DOHH2 (cell line): ENCODE measurements around the gene TFIP11.

Experiments used
- H3F3A ChIP-seq: fragments of 200-600 bp; sonication (generic), shearing (Covaris generic); 2 replicates; pipeline ENCODE4 v1.6.0; 2016; ENCODE audit warnings: antibody characterized with exemption, mild to moderate bottlenecking; ENCODE audit not compliant: control insufficient read depth, insufficient read depth
- H3K27ac ChIP-seq: fragments of 200-600 bp; sonication (generic); 2 replicates; pipeline ENCODE4 v1.5.1; 2014; ENCODE audit warnings: low read depth, mild to moderate bottlenecking, low read length, moderate library complexity
- H3K27me3 ChIP-seq: fragments of 200-600 bp; sonication (generic); 2 replicates; pipeline ENCODE4 v1.6.1; 2014; ENCODE audit warnings: mild to moderate bottlenecking, low read length, mixed read lengths; ENCODE audit not compliant: control insufficient read depth
- H3K36me3 ChIP-seq: fragments of 200-600 bp; sonication (generic); 2 replicates; pipeline ENCODE4 v1.6.1; 2014; ENCODE audit warnings: mild to moderate bottlenecking, low read length, moderate library complexity, mixed read lengths; ENCODE audit not compliant: control insufficient read depth
- H3K4me1 ChIP-seq: fragments of 200-600 bp; sonication (generic); 2 replicates; pipeline ENCODE4 v1.6.1; 2014; ENCODE audit warnings: mild to moderate bottlenecking, low read length, mixed read lengths; ENCODE audit not compliant: control insufficient read depth
- H3K4me2 ChIP-seq: fragments of 200-600 bp; sonication (generic); 2 replicates; pipeline ENCODE4 v1.6.0; 2014; ENCODE audit warnings: mild to moderate bottlenecking, low read length, moderate library complexity
- H3K4me3 ChIP-seq: fragments of 200-600 bp; sonication (generic); 2 replicates; pipeline ENCODE4 v1.5.1; 2014; ENCODE audit warnings: mild to moderate bottlenecking, low read length, mixed read lengths
- H3K79me2 ChIP-seq: fragments of 200-600 bp; sonication (generic); 2 replicates; pipeline ENCODE4 v1.6.1; 2014; ENCODE audit warnings: mild to moderate bottlenecking, low read length, mixed read lengths; ENCODE audit not compliant: control insufficient read depth
- H3K9me2 ChIP-seq: fragments of 200-600 bp; sonication (generic); replicated peaks from 2 replicates; pipeline ENCODE4 v1.6.1; 2014; ENCODE audit warnings: mild to moderate bottlenecking, low read length, mixed read lengths; ENCODE audit not compliant: control insufficient read depth
- H3K9me3 ChIP-seq: fragments of 200-600 bp; sonication (generic); 2 replicates; pipeline ENCODE4 v1.6.1; 2014; ENCODE audit warnings: antibody characterized with exemption, low read length, mixed read lengths; ENCODE audit not compliant: control insufficient read depth, insufficient read depth
- H4K20me1 ChIP-seq: fragments of 200-600 bp; sonication (generic); 2 replicates; pipeline ENCODE4 v1.6.0; 2014; ENCODE audit warnings: low read depth, mild to moderate bottlenecking, antibody characterized with exemption, low read length, moderate library complexity; ENCODE audit not compliant: control insufficient read depth, insufficient read depth
- EZH2phosphoT487 ChIP-seq: fragments of 200-600 bp; sonication (generic); IDR thresholded peaks from 2 replicates; pipeline ENCODE4 v1.6.1; 2017; ENCODE audit warnings: borderline replicate concordance, mild to moderate bottlenecking, antibody characterized with exemption, low read length, moderate library complexity, mixed read lengths
- TF ChIP-seq, protein P1 (sequence below): fragments of 200-600 bp; sonication (generic); IDR thresholded peaks from one replicate; pipeline ENCODE4 v1.5.1; 2014; ENCODE audit warnings: antibody characterized with exemption, mild to moderate bottlenecking, low read depth, low read length; ENCODE audit not compliant: poor library complexity, severe bottlenecking

Gene TFIP11

GRCh38 chr22:26453812-26454500 is 58.3 kb downstream of the TFIP11 start:
- TF ChIP-seq, protein P1, sequence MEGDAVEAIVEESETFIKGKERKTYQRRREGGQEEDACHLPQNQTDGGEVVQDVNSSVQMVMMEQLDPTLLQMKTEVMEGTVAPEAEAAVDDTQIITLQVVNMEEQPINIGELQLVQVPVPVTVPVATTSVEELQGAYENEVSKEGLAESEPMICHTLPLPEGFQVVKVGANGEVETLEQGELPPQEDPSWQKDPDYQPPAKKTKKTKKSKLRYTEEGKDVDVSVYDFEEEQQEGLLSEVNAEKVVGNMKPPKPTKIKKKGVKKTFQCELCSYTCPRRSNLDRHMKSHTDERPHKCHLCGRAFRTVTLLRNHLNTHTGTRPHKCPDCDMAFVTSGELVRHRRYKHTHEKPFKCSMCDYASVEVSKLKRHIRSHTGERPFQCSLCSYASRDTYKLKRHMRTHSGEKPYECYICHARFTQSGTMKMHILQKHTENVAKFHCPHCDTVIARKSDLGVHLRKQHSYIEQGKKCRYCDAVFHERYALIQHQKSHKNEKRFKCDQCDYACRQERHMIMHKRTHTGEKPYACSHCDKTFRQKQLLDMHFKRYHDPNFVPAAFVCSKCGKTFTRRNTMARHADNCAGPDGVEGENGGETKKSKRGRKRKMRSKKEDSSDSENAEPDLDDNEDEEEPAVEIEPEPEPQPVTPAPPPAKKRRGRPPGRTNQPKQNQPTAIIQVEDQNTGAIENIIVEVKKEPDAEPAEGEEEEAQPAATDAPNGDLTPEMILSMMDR = no peak
- no peak for TF ChIP-seq EZH2phosphoT487
- H3K27ac ChIP-seq = no peak overlapping the region
- 0 out of 2 replicates have a peak, but pooled peaks cover 3% of the 10 kb centered on the region for H3F3A ChIP-seq
- no peak overlapping the region for H3K4me3 ChIP-seq
- peaks cover 26% of the 10 kb centered on the region for H3K79me2 ChIP-seq
- H3K4me2 ChIP-seq = no peak overlapping the region
- H3K36me3 ChIP-seq = peaks cover 75% of the 10 kb centered on the region
- H3K4me1 ChIP-seq = no peaks in the 10 kb centered on the region
- H3K9me2 ChIP-seq = no peaks in the 10 kb centered on the region
- H3K27me3 ChIP-seq = no peaks in the 10 kb centered on the region
- H4K20me1 ChIP-seq = no peaks in the 10 kb centered on the region
- H3K9me3 ChIP-seq = no peaks in the 10 kb centered on the region

DNA sequence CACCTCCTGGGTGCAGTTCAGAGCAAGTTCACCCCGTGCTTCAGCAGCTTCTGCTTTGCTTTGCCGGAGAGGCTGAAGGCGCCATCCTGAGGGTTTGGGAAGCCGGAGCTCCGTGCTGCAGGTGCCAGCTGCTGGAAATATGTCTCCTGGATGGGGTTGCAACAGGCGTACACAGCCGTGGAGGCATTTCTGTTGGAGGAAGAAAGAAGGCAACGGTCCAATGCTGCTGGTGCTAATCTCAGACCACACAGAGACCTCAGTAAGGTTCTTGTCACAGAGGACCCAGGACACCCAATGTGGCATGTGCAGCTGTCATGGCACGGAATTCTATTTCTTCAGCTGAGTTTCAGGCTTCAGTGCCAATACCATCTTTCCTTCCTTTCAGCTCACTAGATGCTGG is 59.1 kb downstream of the TFIP11 start:
- H4K20me1 ChIP-seq = no peaks in the 10 kb centered on the region
- H3K9me2 ChIP-seq = no peaks in the 10 kb centered on the region
- TF ChIP-seq, protein P1 = no peak
- no peak for TF ChIP-seq EZH2phosphoT487
- H3K79me2 ChIP-seq = peaks cover 20% of the 10 kb centered on the region
- no peaks in the 10 kb centered on the region for H3K27me3 ChIP-seq
- H3K4me1 ChIP-seq = no peaks in the 10 kb centered on the region
- H3F3A ChIP-seq = 0 out of 2 replicates have a peak, but pooled peaks cover 3% of the 10 kb centered on the region
- H3K27ac ChIP-seq = no peak overlapping the region
- H3K4me3 ChIP-seq = no peak overlapping the region
- peaks cover 67% of the 10 kb centered on the region for H3K36me3 ChIP-seq
- no peak overlapping the region for H3K4me2 ChIP-seq
- no peaks in the 10 kb centered on the region for H3K9me3 ChIP-seq

DNA sequence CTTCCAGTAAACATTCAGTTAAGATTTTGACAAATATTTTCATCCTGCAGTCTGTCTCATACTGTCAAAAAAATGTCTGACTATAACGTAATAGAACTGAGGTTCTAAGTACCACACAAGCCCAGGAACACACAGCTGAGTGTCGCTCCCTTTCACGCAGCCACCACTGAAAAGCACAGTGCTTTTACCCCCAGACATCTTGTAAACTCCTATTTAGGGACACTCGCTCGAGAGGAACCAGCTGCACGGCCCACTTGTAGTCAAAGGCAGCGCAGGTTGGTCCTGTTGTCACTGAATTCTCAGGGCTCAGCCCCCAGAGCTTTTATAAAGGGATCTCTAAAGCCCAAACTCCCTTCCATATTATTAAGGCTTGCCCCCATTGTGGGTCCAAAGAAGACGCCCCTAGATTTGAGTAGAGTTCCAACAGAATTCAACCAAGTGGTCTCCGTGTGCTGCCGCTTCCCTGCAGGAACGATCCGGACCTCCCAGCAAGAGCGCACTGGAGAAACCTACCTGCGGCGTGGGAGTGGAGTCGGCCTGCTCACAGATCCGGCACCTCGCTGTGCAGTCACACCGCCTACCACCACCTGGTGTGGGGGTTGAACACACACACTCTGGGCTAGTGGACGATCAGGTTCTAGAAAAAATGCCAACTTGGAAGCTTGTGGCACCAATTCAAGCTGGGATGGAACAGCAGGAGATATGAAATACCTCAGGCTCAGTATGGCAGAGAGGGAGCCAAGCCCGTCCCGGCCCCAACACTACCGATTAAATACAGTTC is 59.8 kb downstream of the TFIP11 start:
- Histone ChIP-seq H3K9me3 (no peaks in the 10 kb centered on the region), H3K4me3 (no peak overlapping the region), H3F3A (peaks cover 5% of the 10 kb centered on the region; the same call in 1 of the 2 replicates), H3K9me2 (no peaks in the 10 kb centered on the region), H3K4me1 (no peaks in the 10 kb centered on the region), H3K4me2 (no peak overlapping the region), H3K27me3 (no peaks in the 10 kb centered on the region), H4K20me1 (no peaks in the 10 kb centered on the region), H3K36me3 (peaks cover 60% of the 10 kb centered on the region), H3K27ac (no peak overlapping the region), H3K79me2 (peaks cover 12% of the 10 kb centered on the region)
- TF ChIP-seq, protein P1 = no peak
- TF ChIP-seq EZH2phosphoT487 = no peak
